Immature natural killer cell (primary cell): ENCODE measurements around the gene ZBTB16. TPM values are rescaled to one million over a fixed set of nuclear protein-coding genes. Genes with fewer than 3 reads are reported as not detected.

Experiments
- DNase-seq, 3 donors: peaks; one replicate each; pipeline ENCODE4 v3.0.0; 2022; ENCODE audit warnings: mixed read lengths in 1 of 3
- H3K27ac Mint-ChIP-seq, 6 donors: one replicate each; pipeline ENCODE4 v1.8.0; 2020; ENCODE audit warnings: mixed read lengths in 6 of 6, mild to moderate bottlenecking in 5 of 6, inconsistent platforms in 4 of 6, moderate library complexity in 3 of 6
- H3K27me3 Mint-ChIP-seq, 3 donors: one replicate each; pipeline ENCODE4 v1.8.0; 2020 to 2021; ENCODE audit warnings: low read depth in 3 of 3, mild to moderate bottlenecking in 3 of 3, mixed read lengths in 3 of 3, moderate library complexity in 3 of 3, inconsistent platforms in 1 of 3
- H3K36me3 Mint-ChIP-seq, 3 donors: one replicate each; pipeline ENCODE4 v1.8.0; 2020; ENCODE audit warnings: mixed read lengths in 3 of 3, inconsistent platforms in 2 of 3, mild to moderate bottlenecking in 2 of 3
- H3K4me1 Mint-ChIP-seq, 2 donors: one replicate each; pipeline ENCODE4 v1.8.0; 2020; ENCODE audit warnings: inconsistent platforms in 2 of 2, mild to moderate bottlenecking in 2 of 2, mixed read lengths in 2 of 2, moderate library complexity in 1 of 2
- H3K4me3 Mint-ChIP-seq, 5 donors: one replicate each; pipeline ENCODE4 v1.8.0; 2020; ENCODE audit warnings: mild to moderate bottlenecking in 5 of 5, mixed read lengths in 5 of 5, inconsistent platforms in 3 of 5, moderate library complexity in 3 of 5
- H3K9me3 Mint-ChIP-seq, 6 donors: one replicate each; pipeline ENCODE4 v1.8.0; 2020; ENCODE audit warnings: mild to moderate bottlenecking in 6 of 6, mixed read lengths in 6 of 6, inconsistent platforms in 4 of 6, moderate library complexity in 3 of 6
- polyA plus RNA-seq, 3 donors: library from polyadenylated mRNA; unstranded; fragments of 300-500 nt; fragmentation: Illumina TruSeq; gene quantifications; one replicate each; pipeline ENCODE4 v1.2.3, GENCODE V29; 2021

ZBTB16 gene
- polyA plus RNA-seq, 3 donors from 2014 or later = 90.4 to 197 (median 92.5) TPM

DNA sequence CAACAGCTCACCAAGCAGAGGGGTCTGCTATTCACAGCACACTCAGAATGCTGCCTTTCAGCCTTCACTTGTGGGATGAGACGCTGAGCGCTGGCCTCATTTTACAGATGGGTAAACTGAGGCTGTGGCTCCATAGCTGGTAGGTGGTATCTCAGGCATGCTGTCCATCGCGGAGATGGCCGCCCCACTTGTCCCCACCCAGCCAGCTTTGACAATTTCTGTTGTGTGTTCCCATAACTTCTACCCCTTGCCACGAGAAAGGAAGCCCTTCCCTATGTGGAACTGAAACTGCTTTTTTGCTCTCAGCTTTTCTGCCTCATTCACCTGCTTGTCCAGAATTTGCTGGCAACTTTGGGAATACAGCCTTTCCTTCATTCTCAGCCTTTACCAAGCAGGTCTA is 200.6 kb downstream of the ZBTB16 start:
- H3K36me3 Mint-ChIP-seq = peaks cover 0 to 4% (median 4%) of the 10 kb centered on the region in 3 donors
- H3K4me3 Mint-ChIP-seq = no peak overlapping the region
- H3K27ac Mint-ChIP-seq = peak overlapping the region in 1 of 6 donors; percentile 61
- no peaks in the 10 kb centered on the region for H3K9me3 Mint-ChIP-seq
- no peak for DNase-seq
- peaks cover 11 to 22% (median 17%) of the 10 kb centered on the region in 3 donors for H3K27me3 Mint-ChIP-seq
- peaks cover 6 to 7% of the 10 kb centered on the region in 2 donors for H3K4me1 Mint-ChIP-seq

DNA sequence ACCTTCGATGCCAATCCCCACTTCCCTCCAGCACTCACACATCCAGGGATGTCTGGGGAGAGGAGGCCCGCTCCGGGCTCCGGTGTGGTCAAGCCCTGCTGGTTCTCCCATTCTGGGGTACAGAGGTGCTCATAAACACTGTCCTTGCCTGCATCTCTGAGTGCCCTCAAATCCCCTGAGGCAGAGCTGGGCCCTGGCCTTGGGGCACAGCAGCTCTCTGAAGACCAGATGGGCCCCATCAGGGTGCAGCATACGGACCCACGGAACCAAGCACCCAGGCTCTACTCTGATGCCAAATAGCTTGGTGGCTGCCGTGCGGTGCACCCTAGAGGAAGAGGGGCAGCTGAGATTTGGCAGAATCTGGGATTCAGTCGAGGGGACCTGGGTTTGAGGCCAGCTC is 201.0 kb downstream of the ZBTB16 start:
- Mint-ChIP-seq H3K9me3 (no peaks in the 10 kb centered on the region), H3K4me3 (no peak overlapping the region), H3K27me3 (peaks cover 11 to 22% (median 17%) of the 10 kb centered on the region in 3 donors), H3K36me3 (peaks cover 0 to 4% (median 4%) of the 10 kb centered on the region in 3 donors), H3K27ac (peak overlapping the region in 1 of 6 donors; percentile 61), H3K4me1 (peaks cover 6 to 7% of the 10 kb centered on the region in 2 donors)
- no peak for DNase-seq

DNA sequence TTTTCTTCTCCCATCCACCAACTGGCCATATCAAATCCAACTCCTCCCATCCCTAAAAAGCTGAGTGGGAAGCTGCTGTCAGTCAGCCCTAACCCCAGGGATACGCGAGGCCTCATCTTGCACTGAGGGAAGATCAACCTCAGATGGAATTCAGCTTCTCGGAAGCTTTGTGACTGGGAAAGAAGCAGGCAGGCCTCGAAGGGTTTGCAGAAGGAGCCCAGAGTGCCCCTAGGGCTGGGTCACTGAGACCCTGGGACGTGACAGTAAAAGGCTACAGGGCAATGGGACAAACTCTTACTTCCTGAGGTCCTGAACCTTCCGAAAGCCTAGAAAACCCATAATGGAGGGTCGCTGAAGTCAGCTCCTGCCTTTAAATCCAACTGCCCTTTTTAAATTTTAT is 202.3 kb downstream of the ZBTB16 start:
- no peaks in the 10 kb centered on the region for H3K9me3 Mint-ChIP-seq
- H3K27me3 Mint-ChIP-seq = peaks cover 9 to 21% (median 15%) of the 10 kb centered on the region in 3 donors
- no peak overlapping the region for H3K4me3 Mint-ChIP-seq
- peaks cover 6 to 7% of the 10 kb centered on the region in 2 donors for H3K4me1 Mint-ChIP-seq
- no peak for DNase-seq
- no peak overlapping the region for H3K27ac Mint-ChIP-seq
- no peaks in the 10 kb centered on the region for H3K36me3 Mint-ChIP-seq

DNA sequence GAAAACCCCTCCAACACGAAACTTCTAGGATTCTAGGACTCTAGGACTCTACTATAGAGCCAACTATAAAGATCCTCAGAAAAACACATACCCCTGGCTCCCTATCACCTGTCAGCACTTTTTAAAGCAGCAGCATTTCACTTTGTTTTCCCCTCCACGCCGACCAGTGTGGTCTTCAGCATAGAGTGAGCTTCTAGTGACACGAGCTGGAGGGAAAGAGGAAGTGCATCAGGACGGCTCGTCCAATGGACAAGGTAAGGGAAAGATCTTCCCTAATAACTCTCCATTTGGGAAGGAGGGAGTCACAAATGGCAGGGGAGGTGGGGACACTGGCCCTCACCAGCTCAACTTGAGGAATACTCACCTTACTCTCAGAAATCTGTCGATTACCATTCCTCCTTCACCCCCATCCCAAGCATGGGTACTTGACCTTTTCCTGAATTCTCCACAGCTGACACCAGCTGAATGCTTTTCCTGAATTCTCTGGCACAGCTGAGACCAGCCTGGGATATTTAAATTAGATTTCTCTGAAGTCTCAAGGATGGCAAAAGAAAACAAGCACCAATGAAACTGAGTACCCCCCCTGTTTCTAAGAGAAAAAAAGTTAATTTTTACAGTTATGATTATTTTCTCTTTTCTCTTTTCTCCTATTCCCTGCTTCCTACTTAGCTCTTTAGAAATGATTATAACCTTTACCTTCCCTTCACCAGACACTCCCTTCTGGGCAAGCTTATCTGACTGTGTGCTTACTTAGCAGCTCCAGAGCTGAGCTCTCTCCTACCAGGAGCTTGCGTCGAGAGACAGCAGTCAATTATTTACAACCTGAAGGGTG is 203.4 kb downstream of the ZBTB16 start:
- Mint-ChIP-seq H3K9me3 (no peaks in the 10 kb centered on the region), H3K27me3 (peaks cover 6 to 25% (median 10%) of the 10 kb centered on the region in 3 donors), H3K4me3 (no peak overlapping the region), H3K4me1 (peaks cover 3 to 7% of the 10 kb centered on the region in 2 donors), H3K36me3 (no peaks in the 10 kb centered on the region), H3K27ac (no peak overlapping the region)
- DNase-seq = peak in 1 of 3 donors; percentile 28

DNA sequence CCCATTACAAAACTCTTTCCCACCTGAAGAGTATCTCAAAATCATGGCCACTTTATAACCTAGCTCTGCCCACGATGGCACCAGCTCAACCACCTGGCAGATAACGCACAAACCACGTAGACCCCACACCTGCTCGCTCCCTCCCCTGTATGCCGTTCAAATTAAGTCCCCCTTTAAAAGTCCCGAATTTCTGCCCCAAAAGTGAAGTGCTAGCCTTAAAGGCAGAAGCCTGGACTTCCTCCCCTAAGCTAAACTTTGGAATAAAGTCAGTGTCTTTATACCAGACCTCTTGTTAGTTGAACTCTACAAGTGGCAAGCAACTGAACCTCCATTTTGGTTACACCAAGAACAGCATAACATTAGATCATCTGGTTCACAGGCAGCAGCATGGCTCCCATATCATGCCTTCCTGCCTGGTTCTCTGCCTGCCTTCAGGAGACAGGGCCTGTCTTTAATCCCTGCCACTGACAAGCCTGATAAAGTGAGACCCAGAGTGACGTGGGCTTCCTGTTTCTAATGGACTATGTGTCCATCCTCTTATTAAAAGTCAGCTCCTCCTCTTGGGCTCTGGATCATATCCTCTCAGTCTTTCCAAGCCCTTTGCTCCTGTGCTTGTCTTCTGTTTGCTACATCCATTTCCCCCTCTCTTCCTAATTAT is 204.1 kb downstream of the ZBTB16 start:
- Mint-ChIP-seq H3K4me1 (peaks cover 3 to 6% of the 10 kb centered on the region in 2 donors), H3K36me3 (no peaks in the 10 kb centered on the region), H3K9me3 (no peaks in the 10 kb centered on the region), H3K27ac (no peak overlapping the region), H3K4me3 (no peak overlapping the region), H3K27me3 (peaks cover 4 to 24% (median 7%) of the 10 kb centered on the region in 3 donors)
- DNase-seq = no peak

DNA sequence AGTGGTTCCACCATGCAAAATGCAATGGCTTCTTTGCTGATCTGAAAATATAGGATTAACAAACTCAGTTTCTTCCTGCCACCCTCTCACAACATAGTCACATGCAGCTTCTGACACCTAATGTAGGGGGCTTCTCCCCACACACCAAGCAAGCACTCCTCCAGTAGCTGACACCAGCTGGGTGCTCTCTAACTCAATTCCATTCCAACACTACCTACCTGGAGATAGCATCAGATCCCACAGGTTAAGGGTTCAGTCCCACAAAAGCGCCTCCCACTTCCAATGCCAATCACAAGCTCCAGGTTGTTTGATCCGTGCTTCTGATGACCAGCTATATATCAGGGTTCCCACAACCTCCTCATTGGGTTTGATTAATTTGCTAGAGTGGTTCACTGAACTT is 204.9 kb downstream of the ZBTB16 start:
- Mint-ChIP-seq H3K27ac (no peak overlapping the region), H3K4me1 (no peaks in the 10 kb centered on the region), H3K9me3 (no peaks in the 10 kb centered on the region), H3K4me3 (no peak overlapping the region), H3K36me3 (no peaks in the 10 kb centered on the region), H3K27me3 (peaks cover 4 to 18% (median 4%) of the 10 kb centered on the region in 3 donors)
- no peak for DNase-seq

DNA sequence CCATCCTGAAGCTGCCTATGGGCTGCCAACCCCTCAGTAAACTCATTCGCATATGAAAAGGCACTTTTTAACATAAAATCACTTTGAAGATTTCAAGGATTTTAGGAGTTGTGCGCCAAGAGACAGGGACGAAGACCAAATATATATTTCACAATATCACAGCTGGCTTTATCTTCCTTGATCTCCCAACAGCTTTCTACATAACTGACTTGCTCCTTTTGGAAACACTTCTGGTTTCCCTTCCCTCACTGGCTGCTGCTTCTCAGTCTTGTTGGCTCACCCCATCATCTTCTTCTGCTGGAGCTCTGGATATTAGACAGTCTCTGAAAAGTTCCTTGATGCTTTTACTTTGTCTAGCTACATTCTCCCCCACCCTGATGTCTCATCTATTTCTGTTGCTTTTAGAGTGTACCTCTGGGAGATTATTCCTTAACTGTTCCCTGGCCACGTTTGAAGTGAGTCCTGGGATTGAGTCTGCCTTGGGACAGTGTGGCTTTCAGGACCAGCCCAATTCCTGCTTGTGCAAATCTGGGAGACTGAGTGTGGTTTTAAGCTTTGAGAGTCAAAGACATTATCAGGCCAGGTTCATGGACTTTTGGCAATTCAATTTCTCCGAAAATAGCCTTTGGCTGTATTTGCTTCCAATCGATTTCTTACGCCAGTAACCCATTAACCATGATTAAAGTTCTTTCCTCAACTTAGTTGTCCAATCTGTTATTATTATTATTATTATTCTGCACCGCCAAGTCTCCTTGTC is 205.8 kb downstream of the ZBTB16 start:
- peaks cover 0 to 14% (median 2%) of the 10 kb centered on the region in 3 donors for H3K27me3 Mint-ChIP-seq
- no peaks in the 10 kb centered on the region for H3K36me3 Mint-ChIP-seq
- no peaks in the 10 kb centered on the region for H3K9me3 Mint-ChIP-seq
- no peak for DNase-seq
- H3K4me1 Mint-ChIP-seq = no peaks in the 10 kb centered on the region
- no peak overlapping the region for H3K4me3 Mint-ChIP-seq
- no peak overlapping the region for H3K27ac Mint-ChIP-seq

DNA sequence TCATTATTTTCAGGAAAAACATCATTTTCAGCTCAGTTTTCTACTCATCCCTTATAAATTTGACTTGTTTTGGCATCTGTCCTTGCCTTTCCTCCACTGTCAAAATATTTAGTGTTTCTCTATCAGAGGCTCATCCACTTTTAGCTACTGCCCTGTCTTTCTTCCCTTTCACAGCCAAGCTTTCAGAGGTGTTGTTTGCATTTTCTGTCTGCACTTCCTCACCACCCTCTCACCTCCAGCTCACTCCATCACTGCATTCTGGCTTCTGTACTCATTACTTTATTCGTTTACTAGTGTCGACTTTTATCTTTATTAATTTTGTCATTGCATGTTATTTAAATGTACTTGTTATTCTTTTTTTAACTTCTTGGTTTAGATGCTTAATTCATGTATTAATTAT is 210.0 kb downstream of the ZBTB16 start:
- no peak for DNase-seq
- no peak overlapping the region for H3K4me3 Mint-ChIP-seq
- H3K27me3 Mint-ChIP-seq = peaks cover 2 to 22% (median 3%) of the 10 kb centered on the region in 3 donors
- H3K9me3 Mint-ChIP-seq = no peaks in the 10 kb centered on the region
- no peak overlapping the region for H3K27ac Mint-ChIP-seq
- no peaks in the 10 kb centered on the region for H3K4me1 Mint-ChIP-seq
- H3K36me3 Mint-ChIP-seq = peaks cover 0 to 5% (median 0%) of the 10 kb centered on the region in 3 donors

DNA sequence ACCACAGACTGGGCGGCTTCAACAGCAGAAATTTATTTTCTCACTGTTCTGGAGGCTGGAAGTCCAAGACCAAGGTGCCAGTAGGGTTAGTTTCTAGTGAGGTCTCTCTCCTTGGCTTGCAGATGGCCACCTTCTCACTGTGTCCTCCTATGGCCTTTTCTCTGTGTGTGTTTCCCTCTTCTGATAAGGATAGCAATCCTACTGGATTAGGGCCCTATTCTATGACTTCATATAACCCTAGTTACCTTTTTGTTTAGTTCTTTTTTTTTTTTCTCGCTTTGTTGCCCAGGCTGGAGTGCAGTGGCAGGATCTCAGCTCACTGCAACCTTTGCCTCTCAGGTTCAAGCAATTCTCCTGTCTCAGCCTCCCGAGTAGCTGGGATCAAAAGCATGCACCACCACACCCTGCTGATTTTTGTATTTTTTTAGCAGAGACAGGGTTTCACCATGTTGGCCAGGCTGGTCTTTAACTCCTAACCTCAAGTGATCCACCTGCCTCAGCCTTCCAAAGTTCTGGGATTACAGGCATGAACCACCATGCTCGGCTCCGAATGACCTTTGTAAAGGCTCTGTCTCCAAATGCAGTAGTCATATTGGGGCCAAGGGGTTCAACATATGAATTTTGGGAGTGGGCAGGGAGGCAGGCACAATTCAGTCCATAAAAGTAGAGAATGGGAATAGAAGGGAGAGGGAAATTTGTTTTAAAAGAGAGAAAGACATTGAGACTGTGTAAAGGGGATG is 211.2 kb downstream of the ZBTB16 start:
- Mint-ChIP-seq H3K9me3 (no peaks in the 10 kb centered on the region), H3K36me3 (peaks cover 0 to 5% (median 0%) of the 10 kb centered on the region in 3 donors), H3K27ac (no peak overlapping the region), H3K4me1 (no peaks in the 10 kb centered on the region), H3K27me3 (peaks cover 2 to 22% (median 3%) of the 10 kb centered on the region in 3 donors), H3K4me3 (no peak overlapping the region)
- no peak for DNase-seq

DNA sequence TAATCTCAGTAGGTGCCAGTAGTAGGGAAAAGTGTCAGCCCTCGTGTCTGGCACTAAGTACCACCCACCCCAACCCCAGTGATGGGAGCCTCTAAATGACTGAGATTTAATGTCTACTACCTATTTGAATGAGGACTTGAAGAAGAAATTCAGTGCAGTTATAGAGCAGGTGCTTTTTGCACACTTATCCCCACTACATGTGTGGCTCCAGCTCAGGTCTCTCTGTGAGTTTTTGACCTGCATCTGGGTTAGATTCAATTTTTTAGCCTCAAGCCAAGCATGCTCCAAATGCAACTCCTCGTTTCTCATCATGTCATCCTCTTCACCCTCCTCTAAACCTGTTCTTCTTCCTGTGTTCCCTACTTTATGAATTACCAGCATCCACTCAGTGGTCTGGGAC is 211.8 kb downstream of the ZBTB16 start:
- peaks cover 0 to 5% (median 0%) of the 10 kb centered on the region in 3 donors for H3K36me3 Mint-ChIP-seq
- H3K4me3 Mint-ChIP-seq = no peak overlapping the region
- no peaks in the 10 kb centered on the region for H3K4me1 Mint-ChIP-seq
- H3K27me3 Mint-ChIP-seq = peaks cover 2 to 22% (median 3%) of the 10 kb centered on the region in 3 donors
- no peaks in the 10 kb centered on the region for H3K9me3 Mint-ChIP-seq
- no peak for DNase-seq
- H3K27ac Mint-ChIP-seq = no peak overlapping the region

DNA sequence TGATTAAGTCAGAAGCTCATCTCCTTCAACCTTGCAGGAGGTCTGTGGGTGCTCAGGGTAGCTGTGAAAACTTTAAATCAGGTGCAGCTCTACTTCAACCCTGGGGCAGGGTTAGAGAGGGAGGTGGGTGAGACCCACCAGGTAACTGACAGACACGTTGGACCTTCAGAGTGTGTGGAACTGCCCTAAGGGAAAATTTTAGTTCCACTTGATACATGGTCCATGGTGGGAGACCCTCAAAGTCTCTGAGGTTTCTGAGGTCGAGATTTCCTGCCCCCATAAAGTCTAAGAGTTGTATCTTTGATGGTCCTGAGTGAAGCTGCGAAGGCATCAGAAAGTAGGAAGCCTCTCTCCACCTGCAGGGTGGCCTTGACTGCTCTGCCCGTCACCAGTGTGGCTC is 212.8 kb downstream of the ZBTB16 start:
- H3K4me1 Mint-ChIP-seq = no peaks in the 10 kb centered on the region
- H3K27ac Mint-ChIP-seq = no peak overlapping the region
- no peak for DNase-seq
- H3K9me3 Mint-ChIP-seq = no peaks in the 10 kb centered on the region
- peaks cover 3 to 22% (median 3%) of the 10 kb centered on the region in 3 donors for H3K27me3 Mint-ChIP-seq
- H3K4me3 Mint-ChIP-seq = no peak overlapping the region
- peaks cover 0 to 5% (median 0%) of the 10 kb centered on the region in 3 donors for H3K36me3 Mint-ChIP-seq

DNA sequence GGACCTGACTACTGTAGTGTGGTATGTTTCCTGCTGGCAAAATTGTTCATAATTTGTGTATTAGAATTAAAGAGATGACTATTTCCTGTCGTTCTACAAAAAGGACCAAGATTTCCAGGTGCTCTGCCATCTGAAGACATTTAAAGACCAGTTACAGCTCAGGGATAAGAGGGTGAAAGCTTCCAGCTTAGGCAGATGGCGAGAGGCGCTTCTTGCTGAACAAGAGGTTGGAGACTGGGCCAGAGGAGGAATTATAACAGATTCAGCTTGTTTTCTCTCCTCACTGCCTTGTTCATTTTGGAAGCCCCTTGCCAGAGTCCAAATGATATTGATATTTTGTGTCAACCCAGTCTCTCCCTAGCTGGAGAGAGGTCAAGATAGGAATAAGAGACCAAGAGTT is 213.6 kb downstream of the ZBTB16 start:
- Mint-ChIP-seq H3K27me3 (peaks cover 2 to 20% (median 3%) of the 10 kb centered on the region in 3 donors), H3K4me3 (no peak overlapping the region), H3K36me3 (peaks cover 0 to 5% (median 0%) of the 10 kb centered on the region in 3 donors), H3K27ac (no peak overlapping the region), H3K9me3 (no peaks in the 10 kb centered on the region), H3K4me1 (no peaks in the 10 kb centered on the region)
- DNase-seq = no peak
